ENCODE data around the gene OR10J5.

DNA sequence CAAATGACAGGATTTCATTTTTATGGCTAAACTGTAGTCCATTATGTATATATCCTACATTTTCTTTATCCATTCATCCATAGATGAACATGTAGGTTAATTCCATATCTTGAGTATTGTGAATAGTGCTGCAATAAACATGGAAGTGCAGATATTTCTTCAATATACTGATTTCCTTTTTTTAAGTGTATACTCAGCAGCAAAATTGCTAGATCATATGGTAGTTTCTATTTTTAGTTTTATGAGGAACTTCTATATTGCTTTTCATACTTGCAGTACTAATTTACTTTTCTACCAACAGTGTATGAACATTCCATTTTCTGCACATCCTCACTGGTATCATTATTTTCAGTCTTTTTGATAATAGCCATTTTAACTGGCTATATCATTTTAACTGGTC lies 30.1 kb downstream of the OR10J5 start:
- TF ChIP-seq, protein P1, sequence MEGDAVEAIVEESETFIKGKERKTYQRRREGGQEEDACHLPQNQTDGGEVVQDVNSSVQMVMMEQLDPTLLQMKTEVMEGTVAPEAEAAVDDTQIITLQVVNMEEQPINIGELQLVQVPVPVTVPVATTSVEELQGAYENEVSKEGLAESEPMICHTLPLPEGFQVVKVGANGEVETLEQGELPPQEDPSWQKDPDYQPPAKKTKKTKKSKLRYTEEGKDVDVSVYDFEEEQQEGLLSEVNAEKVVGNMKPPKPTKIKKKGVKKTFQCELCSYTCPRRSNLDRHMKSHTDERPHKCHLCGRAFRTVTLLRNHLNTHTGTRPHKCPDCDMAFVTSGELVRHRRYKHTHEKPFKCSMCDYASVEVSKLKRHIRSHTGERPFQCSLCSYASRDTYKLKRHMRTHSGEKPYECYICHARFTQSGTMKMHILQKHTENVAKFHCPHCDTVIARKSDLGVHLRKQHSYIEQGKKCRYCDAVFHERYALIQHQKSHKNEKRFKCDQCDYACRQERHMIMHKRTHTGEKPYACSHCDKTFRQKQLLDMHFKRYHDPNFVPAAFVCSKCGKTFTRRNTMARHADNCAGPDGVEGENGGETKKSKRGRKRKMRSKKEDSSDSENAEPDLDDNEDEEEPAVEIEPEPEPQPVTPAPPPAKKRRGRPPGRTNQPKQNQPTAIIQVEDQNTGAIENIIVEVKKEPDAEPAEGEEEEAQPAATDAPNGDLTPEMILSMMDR (IDR thresholded peaks at IDR 0.05) = no peak
- TF ChIP-seq POLR2A (IDR thresholded peaks at IDR 0.05) (no peak), POLR2AphosphoS5 (IDR thresholded peaks at IDR 0.05) (no peak)
